Astrocyte of the cerebellum (primary cell): Measurements from ENCODE around the gene CNIH4.

Experiments used
- DNase-seq: peaks from one replicate; pipeline ENCODE4 v3.0.0-alpha.2; 2011; ENCODE audit warnings: low read depth
- H3K4me3 ChIP-seq: 2 replicates; pipeline ENCODE4 v1.5.1; 2011; ENCODE audit warnings: mild to moderate bottlenecking, low read depth, low read length, moderate library complexity
- CTCF ChIP-seq: IDR thresholded peaks from 2 replicates; pipeline ENCODE4 v1.5.1; 2012; ENCODE audit warnings: low read length, low read depth, moderate library complexity, mild to moderate bottlenecking; ENCODE audit errors: missing control alignments
- in situ Hi-C: cut with HindIII; loops from 2 replicates; pipeline ENCODE4 v1.10.0; 2017; ENCODE audit warnings: low sequenced_read_pairs

CNIH4 gene

GRCh38 chr1:224353975-224354925 is 2.4 kb upstream of the CNIH4 start:
- no peak for TF ChIP-seq CTCF
- in situ Hi-C loops, result no loop called here
- H3K4me3 ChIP-seq, result no peak overlapping the region
- DNase-seq, result no peak

- no peak for DNase-seq
- H3K4me3 ChIP-seq, result peak overlapping the region; percentile 85
- in situ Hi-C loops, result no loop called here
- TF ChIP-seq CTCF, result no peak
Observed at GRCh38 chr1:224357626-224358124, 996 bp downstream of the CNIH4 start.

- DNase-seq, result no peak
- H3K4me3 ChIP-seq, result peak overlapping the region; percentile 85
- in situ Hi-C loops, result no loop called here
- TF ChIP-seq CTCF, result no peak
Observed at GRCh38 chr1:224358237-224358636, 1.6 kb downstream of the CNIH4 start.

- no peak for TF ChIP-seq CTCF
- no peak overlapping the region for H3K4me3 ChIP-seq
- in situ Hi-C loops, result no loop called here
- no peak for DNase-seq
Observed at GRCh38 chr1:224359207-224359606, 2.5 kb downstream of the CNIH4 start.

- no peak for DNase-seq
- in situ Hi-C loops, result loop anchor here (5.0 kb wide), 1 partner anchor 59 kb away; no protein-coding TSS in a partner anchor
- no peak for TF ChIP-seq CTCF
- H3K4me3 ChIP-seq, result no peak overlapping the region
Observed at GRCh38 chr1:224368409-224368808, 11.7 kb downstream of the CNIH4 start.

GRCh38 chr1:224373008-224373590 is 16.4 kb downstream of the CNIH4 start:
- DNase-seq, result no peak
- no peak overlapping the region for H3K4me3 ChIP-seq
- in situ Hi-C loops, result no loop called here
- no peak for TF ChIP-seq CTCF
